GM18909 (cell line): ENCODE measurements around the gene PKIB.

ENCODE experiments used
- ATAC-seq: cut with Tn5 transposase; IDR thresholded peaks from one replicate; pipeline ENCODE4 v1.9.1; 2021; ENCODE audit warnings: mild to moderate bottlenecking; ENCODE audit not compliant: unreplicated experiment, poor library complexity

PKIB gene

DNA sequence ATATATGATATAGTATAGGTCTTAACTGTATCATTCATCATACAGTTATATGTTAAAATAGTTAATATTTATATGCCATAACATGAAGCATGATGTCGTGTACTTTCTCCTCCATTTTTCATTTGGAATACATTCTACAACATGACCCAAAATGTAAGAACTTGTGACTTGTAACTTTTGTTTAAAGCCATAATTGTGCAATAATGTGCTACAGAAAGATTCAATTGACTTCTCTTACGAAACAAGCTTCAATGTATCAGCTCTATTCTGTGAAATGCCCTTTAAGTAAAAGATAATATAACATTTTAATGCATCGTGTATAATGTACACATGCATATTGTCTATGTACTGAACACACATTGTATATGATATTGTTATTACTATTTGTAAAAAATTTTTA is 92.6 kb downstream of the PKIB start:
- ATAC-seq = no peak

DNA sequence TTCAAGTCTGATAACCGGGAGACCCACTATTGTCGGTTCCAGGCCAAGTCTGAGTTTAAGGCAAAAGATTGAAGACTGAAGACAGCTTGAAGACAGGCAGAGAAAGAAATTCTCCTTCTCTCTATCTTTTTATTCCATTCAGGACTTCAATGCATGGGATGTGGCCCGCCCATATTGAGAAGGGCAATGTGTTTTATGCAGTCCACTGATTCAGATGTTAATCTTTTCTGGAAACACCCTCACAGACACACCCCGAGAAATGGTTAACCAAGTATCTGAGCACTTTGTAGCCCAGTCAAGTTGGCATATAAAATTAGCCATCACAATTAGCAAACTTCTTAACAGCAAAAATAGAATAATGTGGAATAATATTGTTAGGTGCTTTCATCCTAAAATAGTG is 93.9 kb downstream of the PKIB start:
- no peak for ATAC-seq

DNA sequence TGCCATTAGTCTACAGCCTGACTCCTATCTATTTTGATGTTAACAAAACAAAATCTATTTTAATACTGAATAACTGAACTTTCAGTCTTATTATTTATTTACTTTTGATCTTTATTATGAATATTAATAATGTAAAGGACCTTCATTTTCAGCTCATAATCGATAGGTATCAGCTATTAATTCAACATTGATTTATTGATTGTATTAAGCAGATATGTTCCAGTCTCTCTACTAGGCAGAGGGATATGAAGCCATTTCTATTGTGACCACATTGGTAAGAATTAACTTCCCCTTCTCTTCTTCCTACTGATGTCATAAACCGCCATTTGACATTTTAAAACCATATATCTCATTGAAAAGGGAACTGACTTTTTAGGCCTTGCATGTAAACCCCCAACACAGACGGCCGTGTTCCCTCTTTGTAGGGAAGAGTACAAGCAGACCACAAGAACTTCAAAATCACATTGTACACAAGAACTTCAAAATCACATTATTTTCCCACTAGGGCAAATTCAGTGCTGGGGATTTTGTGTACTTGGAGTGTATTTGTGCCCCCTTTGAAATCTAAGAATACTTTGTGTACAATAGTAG is 99.8 kb downstream of the PKIB start:
- ATAC-seq = peak; percentile 88

DNA sequence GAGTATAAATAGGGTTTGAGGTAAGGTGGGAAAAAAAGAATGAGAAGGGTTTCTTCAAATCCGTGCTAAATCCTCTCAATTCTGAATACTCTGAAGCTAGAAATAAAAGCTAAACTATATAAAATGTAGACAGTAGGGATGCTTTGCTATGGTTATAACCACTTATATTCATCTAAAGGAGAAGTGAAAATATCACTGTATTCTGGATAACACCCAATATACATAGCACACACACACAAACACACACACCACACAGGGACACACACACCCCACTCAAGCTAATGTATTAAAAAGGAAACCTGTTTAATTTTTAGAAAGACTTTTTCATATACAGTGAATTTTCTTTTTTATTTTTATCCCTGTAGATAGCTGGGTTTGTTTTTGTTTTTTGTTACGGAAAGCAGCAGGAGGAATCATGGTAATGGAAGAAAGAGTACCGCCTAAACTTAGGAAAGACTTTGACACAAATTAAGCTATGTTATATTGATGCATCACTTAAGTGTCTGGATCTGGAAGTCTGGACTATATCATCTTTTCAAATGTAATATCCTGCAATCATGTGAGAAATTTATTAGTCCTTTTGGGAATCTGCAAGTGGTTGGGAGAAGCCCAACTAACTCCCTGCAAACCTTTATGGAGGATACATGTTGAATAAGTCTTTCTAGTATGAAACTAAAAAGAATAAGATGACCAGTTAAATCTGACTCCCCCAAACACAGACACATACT is 100.9 kb downstream of the PKIB start:
- ATAC-seq = no peak

DNA sequence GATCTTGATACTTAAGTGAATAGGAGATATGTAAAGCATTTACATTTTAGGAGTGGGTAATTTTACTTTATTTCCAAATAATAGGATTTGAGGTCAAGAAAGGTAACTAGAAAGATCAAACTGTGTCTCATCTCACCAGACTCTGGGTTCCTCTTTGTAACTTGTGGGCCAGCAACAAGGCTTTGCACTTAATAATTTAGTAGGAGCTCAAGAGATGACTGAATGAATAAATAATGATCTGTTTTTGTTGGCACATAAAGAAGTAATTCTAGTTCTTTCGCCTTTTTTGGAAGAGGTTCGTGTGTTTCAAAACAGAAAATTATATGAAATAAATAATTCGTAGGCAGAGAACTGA is 101.9 kb downstream of the PKIB start:
- ATAC-seq = no peak

DNA sequence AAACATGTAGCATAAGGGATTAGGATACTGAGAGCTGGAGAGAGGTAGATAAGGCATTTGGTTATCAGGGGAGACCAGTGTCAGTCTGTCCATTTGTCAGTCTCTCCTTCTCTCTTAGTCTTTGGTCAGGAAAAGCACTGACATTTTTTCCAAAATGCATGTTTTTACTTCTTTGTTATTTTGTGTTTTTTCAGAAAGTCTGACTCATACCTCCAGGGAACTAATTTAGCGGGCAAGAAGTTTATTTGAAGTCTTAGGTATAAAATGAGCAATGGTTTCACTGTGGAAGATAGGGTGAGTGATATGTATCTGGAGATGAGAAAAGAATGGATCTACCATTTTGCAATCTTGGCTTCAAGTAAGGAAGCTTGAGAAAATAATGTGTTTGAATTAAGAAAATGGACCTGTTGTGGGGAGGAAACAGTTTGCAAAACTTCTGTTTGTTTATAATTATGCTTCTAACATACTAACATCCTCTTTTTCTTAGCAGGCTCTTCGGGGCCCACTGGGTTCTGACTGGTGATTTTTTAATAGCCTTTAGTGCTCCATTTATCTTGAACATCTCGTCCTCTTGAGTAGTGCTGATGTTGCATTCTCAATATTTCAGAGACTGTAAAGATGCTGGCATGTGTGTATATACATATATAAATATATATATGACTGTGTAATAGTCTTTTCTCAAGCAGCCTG is 102.4 kb downstream of the PKIB start:
- ATAC-seq = no peak

DNA sequence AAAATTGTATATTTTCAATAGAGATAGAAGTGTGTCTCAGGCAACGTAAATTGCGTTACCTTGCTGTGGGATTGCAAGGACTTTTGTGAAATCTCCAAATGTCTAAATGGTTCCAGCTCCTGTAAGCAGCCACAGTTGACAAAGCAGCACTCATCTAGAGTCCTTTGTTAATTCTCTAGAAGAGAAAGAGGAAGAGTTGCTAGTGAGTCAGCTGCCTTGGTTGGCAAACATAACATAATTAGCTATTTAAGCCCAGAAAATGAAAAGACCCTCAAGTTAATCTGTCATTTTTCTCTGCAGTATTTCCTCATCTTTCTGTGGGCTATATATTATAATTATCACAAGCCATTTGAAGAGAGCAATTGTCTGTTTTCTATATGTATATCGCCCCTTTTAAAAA is 102.9 kb downstream of the PKIB start:
- ATAC-seq = no peak

DNA sequence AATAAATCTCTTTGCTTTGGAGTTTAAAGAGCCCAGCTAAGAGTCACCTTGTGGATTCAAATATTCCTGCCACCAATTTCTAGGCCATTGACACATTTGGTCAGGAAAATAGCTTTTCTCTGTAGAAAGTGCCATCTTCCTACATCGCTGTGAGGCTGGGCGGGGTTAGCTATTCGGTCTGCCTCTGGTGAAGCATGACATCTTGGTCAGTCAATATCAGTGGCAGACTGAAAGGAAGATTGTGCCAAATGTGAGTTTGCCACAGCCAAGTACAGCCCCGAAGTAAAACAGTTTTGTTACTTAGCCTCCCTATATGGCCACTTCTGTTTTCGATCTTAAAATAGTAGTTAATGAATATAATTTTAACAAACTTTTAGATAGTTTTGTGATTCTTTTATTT is 103.9 kb downstream of the PKIB start:
- ATAC-seq = no peak

DNA sequence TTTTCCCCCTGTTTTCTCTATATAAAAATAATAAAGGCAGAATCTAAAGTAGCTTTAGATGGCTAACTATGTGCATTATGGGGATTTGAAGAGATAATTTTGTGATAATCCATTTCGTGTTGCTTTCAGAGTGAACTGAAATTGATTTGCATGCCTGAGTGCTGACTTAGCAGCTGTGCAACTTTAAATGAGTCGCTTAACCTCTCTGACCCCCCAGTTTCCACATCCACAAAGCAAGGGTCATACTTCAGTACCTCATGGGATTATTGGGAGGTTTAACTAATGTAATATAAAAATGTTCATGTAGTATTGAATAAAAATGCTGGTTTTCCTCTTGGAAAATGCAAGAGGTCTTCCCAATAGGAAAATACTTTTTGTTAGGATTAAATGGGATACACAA is 105.5 kb downstream of the PKIB start:
- ATAC-seq = no peak

DNA sequence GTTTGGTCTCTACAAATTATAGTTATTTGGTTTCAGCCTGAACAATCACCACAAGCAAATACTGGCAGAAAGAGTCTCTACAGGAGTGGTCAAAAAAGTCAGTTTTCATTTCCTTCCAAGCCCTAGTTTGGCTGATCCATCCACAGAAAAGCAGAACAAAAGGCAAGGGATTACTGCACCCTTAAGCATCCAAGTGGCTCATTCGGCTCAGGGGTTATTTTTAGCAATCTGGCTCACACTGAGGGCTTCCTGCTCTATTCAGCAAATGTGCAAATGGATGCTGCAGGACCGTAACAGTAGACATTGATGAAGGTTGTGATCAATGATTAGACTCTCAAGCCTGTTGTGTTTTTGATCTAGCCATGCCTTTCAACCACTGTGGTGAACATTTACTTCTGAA is 107.1 kb downstream of the PKIB start:
- ATAC-seq = no peak

DNA sequence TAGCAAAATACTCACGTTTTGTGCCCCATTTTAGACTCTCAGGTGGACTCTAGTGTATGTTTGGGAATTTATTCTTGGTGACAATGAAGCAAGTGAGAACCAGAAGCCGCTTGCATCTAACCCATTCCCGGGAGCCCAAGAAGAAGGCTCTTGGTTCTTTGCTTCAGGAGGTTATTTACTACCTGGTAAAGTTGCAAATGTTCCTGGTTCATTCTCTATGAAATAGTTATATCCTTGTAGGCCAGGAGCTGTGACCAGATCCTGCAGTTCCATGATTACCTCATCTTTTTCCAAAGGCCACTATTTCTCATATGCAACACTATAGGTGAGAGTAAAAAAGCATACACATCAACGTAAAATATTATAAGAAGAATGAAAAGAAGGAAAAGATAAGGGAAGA is 108.4 kb downstream of the PKIB start:
- no peak for ATAC-seq

DNA sequence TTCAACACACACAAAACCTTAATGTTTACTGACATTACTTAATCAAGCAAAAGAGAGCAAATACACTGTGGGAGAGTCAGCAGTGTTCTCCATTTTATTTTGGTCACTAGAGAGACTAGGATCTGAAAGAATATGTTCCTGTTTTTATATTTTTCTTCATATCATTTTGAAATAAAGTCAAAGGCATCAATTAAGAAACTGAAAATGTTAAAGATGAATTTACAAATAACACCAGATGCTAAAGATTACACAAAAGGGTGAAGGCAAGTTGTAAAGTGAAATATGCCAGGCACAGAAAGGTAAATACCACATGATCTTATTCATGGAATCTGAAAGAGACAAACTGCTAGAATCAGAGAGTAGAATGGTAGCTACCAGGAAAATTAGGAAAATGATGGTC is 109.0 kb downstream of the PKIB start:
- ATAC-seq = no peak

DNA sequence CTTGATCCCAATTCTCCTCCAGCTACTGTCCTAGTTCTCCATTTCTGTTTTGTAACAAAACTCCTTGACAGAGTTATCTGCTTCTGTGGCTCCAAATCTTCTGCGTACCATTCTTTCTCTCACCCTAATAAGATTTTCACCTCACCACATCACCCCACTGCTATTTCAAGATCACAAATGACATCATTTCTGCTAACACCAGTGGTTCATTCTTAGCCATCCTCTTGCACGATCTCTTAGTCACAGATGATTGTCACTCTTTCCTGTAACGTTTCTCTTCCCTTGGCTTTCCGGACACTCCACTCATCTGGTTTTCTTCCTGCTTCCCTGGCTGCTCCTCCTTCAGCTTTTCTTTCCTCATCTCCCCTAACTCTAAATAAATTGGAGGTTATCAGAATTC is 112.5 kb downstream of the PKIB start:
- no peak for ATAC-seq

DNA sequence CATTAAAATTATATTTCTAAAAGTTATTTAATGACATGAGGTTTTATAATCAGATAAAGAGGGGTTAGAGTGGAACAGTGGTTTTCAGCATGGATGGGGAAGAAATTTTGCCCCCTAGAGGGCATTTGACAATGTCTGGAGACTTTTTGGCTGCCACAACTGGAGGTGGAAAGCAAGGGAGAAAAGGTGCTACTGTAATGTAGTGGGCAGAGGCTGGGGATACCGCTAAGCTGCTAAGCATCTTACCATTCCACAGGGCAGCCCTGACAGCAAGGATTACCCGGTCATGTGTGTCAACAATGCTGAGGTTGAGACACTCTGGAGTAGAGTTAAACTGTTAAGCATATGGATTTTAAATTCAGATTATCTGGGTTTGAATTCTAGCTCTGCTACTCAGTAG is 116.4 kb downstream of the PKIB start:
- ATAC-seq = peak; percentile 57

DNA sequence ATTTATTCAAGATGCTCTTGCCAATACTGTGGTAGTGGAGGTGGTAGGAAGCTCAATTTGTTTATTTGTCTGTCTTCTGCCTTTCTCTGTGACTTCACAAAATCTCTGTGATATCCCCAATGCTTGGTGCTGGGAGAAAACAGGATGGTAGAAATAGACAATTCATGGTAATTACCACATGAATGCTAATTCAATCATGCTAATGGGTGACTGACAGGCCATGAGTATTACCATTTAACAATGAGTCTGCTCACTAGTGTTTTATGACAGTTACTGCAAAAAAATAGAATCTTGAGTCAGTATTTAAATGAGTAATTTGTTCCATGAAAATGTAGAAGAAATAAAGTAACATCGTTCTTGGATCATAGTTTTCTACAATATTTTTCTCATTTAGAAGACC is 117.0 kb downstream of the PKIB start:
- no peak for ATAC-seq

DNA sequence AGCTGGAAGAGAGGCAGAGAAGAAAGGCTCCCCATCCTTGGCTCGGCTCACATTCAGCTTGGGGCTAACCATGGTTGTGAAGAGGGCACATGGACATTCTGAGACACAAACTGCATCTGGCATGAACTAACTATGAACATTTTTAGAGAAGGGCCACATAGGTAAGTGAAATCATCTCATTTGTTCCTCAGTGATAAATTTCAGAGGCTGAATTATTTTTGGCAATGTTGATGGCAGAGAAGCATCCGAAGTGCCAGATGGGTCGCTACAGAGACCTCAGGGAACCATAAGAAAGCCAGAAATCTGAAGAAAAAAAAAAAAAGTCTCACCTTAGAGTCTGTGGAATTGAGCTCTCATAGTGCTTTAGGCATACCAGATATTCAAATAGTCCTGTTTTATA is 120.1 kb downstream of the PKIB start:
- no peak for ATAC-seq

DNA sequence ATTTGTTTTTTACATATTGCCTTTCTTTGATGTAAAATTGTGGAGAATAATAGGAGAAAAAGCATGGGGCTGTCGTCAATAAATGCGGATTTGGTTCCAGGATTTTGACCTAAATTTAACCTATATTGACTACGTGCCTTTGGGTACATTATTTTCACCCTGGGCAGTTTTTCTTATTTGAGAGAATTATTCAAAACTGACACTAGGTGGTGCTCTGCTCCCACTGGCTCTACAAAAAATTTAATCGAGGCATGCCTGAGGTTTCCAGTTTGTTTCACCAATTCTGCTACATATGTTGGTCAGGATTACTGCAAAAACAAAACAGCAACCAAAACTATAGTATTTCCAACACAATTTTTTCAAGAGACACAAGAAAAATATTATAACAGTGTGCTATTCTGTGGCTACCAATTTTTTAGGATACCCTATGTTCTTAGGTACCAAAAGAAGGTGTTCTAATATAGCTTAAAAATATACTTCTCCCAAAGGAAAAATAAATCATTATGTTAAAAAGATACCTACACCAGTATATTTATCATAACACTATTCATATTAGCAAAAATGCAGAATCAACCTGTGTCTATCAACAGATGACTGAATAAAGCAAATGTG is 120.7 kb downstream of the PKIB start:
- peak; percentile 57 for ATAC-seq

DNA sequence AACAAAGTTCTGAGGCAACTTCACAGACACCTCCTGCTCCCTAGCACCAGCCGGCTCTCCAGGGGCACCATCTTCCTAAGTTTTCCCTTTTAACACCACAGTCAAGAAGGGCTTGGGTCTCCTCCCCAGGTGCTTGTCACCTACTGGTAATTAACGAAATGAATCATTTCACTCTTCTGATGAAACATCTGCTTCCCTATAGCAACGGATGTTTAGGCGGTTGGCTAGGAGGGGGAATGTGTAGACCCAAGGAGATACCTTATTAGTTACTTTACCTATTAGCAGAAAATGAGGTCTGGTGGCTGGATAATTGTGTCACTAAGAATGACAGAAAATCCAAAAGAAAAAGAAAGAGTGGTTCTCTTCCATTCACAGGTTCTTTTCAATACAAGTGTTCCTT is 123.1 kb downstream of the PKIB start:
- no peak for ATAC-seq

DNA sequence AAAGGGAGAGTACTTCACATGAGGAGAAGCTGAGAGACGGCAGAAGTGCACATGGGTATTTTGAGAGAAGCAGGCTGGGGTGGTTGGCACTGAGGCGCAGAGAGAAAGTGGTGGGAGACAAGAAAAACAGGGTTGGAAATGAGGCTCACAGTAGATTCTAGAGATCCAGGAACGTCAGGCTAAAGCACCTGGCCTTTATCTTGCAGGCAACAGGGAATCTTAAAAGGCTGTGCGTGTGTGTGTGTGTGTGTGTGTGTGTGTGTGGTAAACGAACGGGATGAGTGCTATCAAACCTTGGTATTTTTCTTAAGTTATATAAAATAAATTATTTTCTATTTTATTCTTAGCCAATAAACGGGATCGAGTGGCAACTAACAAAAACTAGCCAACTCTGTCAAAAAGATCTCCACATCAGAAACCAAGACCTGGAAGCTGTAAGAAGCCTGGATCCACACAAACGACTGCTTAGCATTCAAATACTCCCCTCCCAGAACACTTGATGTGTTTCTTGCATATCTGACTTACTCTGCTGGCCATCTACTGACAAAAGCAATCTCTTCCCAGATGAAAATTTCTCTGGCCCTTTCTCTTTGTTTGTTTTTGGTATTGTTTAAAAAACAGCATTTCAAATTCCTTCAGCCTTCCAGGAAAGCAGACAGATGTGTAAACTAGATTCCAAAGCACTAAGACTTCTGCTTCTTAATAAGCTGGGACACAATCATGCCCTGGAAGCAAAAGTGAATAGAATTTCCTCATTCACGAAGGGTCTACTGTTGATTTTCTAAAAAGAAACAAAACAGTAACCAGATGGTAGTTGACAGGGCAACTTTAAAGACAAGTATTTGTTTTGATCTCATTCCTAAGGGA is 124.6 kb downstream of the PKIB start:
- no peak for ATAC-seq

DNA sequence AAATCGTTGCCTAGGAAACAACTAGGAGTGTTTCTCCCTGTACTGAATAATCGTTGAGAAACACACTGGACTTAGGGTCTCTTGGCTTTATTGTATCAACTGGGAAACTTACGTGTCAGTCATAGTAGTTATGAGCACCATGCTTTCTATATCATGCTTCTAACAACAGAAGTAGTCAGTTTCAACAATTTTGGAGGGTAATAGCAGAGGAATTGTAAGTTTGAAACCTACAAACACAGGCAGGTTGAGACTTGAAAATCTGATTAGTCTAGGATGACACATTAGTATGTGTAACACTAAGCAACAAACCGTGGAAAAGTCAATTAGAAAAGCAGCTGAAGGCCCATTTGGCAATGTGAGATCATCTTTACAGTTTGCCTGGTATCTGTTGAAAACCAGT is 125.4 kb downstream of the PKIB start:
- no peak for ATAC-seq

DNA sequence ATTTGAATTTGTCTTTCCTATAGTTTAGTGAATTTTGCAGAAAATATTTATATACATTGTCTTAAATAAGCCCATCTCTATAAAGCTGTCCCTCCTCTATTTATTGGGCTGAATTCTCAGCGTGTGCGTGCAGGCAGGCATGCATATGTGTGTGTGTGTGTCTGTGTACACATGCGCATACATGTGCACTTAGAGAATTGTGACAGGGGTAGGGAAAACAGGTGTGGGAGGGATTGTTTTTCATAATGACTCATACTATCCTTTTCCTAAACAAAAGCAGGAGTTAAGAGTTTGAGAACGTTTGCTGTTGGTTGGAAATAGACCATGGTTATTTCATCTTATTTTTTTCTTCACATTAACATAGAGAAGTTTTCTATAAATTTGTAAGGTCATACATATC is 126.0 kb downstream of the PKIB start:
- ATAC-seq = no peak
